Measurements from ENCODE around the gene LSR. TPM values are rescaled to one million over a fixed set of nuclear protein-coding genes. Genes with fewer than 3 reads are reported as not detected.

LSR gene
- total RNA-seq, 6 experiments from 2014 or later = 96.6 to 138 (median 112) TPM

DNA sequence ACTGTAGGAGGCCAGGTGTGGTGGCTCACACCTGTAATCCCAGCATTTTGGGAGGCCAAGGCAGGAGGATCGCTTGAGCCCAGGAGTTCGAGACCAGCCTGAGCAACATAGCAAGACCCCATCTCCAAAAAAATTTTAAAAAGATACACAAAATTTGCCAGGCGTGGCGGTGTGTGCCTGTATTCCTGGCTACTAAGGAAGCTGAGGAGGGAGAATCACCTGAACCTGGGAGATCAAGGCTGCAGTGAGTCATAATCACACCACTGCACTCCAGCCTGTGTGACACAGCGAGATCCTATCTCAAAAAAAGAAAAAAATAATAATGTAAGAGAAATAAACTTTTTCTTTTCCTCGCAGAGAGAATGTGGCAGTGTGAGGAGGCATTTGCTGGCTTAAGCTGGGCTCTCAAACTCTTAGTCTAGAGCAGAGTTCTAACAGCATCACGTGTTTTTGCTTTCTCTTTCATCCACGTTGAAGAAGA lies 41.4 kb upstream of the LSR start:
- Histone ChIP-seq H3K4me3 (no peak overlapping the region), H3K9me3 (no peaks in the 10 kb centered on the region), H3K36me3 (no peaks in the 10 kb centered on the region), H3K4me1 (no peaks in the 10 kb centered on the region), H3K27ac (no peak overlapping the region), H3K27me3 (no peaks in the 10 kb centered on the region)
- 80% methylated on average over 7 of the region's 8 CpGs for WGBS (ENCODE audit: insufficient coverage, low coverage, low lambda C conversion rate, missing lambda C conversion rate)
- ATAC-seq = no peak
- DNase-seq = no peak
- intact Hi-C loops (cut with DNase I) = no loop called here
- TF ChIP-seq, protein P1, sequence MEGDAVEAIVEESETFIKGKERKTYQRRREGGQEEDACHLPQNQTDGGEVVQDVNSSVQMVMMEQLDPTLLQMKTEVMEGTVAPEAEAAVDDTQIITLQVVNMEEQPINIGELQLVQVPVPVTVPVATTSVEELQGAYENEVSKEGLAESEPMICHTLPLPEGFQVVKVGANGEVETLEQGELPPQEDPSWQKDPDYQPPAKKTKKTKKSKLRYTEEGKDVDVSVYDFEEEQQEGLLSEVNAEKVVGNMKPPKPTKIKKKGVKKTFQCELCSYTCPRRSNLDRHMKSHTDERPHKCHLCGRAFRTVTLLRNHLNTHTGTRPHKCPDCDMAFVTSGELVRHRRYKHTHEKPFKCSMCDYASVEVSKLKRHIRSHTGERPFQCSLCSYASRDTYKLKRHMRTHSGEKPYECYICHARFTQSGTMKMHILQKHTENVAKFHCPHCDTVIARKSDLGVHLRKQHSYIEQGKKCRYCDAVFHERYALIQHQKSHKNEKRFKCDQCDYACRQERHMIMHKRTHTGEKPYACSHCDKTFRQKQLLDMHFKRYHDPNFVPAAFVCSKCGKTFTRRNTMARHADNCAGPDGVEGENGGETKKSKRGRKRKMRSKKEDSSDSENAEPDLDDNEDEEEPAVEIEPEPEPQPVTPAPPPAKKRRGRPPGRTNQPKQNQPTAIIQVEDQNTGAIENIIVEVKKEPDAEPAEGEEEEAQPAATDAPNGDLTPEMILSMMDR (IDR thresholded peaks at IDR 0.05) = no peak
- TF ChIP-seq POLR2A (IDR thresholded peaks at IDR 0.05) = no peak

DNA sequence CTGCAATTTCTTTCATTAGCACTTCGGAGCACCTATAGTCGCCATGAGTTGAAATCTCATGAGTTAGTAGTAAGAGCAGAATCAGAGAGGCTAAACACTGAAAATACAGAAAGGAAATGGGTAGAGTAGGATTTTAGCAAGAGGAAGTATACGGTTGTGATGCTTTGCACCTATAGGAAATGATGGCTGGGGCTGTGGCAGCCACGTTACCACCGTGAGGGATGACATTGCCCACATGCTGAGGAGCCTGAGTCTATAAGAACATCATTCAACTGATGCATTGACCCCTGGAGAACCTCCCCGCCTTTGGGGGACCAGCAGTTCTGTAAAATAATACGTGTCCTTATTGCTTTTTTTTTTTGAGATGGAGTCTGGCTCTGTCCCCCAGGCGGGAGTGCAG lies 40.7 kb upstream of the LSR start:
- 57% methylated on average over 4 of the region's 8 CpGs for WGBS (ENCODE audit: insufficient coverage, low coverage, low lambda C conversion rate, missing lambda C conversion rate)
- Histone ChIP-seq H3K9me3 (no peaks in the 10 kb centered on the region), H3K27me3 (no peaks in the 10 kb centered on the region), H3K36me3 (no peaks in the 10 kb centered on the region), H3K4me1 (no peaks in the 10 kb centered on the region), H3K4me3 (no peak overlapping the region), H3K27ac (no peak overlapping the region)
- ATAC-seq (no peak), DNase-seq (peak in 1 of 3 donors; percentile 16)
- TF ChIP-seq, protein P1 (IDR thresholded peaks at IDR 0.05) = no peak
- TF ChIP-seq POLR2A (IDR thresholded peaks at IDR 0.05) = no peak
- intact Hi-C loops (cut with DNase I) = no loop called here

DNA sequence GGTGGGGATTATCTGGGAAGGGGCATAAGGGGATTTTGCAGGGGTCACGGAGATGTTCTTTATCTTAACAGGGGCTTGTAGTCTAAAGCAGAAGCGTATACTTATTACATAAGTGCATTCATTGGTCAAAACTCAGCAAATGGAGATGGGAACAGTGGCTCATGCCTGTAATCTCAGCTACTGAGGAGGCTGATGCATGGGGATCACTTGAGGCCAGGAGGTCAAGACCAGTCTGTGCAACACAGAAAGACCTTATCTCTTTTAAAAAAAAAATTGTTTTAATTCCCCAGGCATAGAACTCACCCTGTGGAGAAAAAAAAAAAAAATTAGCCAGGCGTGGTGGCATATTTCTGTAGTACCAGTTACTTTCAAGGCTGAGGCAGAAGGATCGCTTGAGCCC lies 39.2 kb upstream of the LSR start:
- intact Hi-C loops (cut with DNase I) = no loop called here
- ATAC-seq (no peak), DNase-seq (peak in 1 of 3 donors; percentile 6)
- Histone ChIP-seq H3K36me3 (no peaks in the 10 kb centered on the region), H3K27me3 (no peaks in the 10 kb centered on the region), H3K9me3 (no peaks in the 10 kb centered on the region), H3K4me3 (no peak overlapping the region), H3K4me1 (no peaks in the 10 kb centered on the region), H3K27ac (no peak overlapping the region)
- TF ChIP-seq, protein P1 (IDR thresholded peaks at IDR 0.05) = no peak
- no peak for TF ChIP-seq POLR2A (IDR thresholded peaks at IDR 0.05)
- 85% methylated on average over 4 of the region's 4 CpGs for WGBS (ENCODE audit: insufficient coverage, low coverage, low lambda C conversion rate, missing lambda C conversion rate)

- peak; percentile 46 to 62 (median 57) for DNase-seq
- intact Hi-C loops (cut with DNase I) = no loop called here
- H3K27ac ChIP-seq = peak overlapping the region; percentile 13 to 58 (median 51)
Observed at GRCh38 chr19:35211545-35212230, 37.1 kb upstream of the LSR start.

More at GRCh38 chr19:35211545-35212230, 37.1 kb upstream of the LSR start:
- H3K27me3 ChIP-seq = no peaks in the 10 kb centered on the region
- no peaks in the 10 kb centered on the region for H3K4me1 ChIP-seq
- ATAC-seq = peak; percentile 55 to 72 (median 68)
- H3K9me3 ChIP-seq = no peaks in the 10 kb centered on the region
- WGBS (ENCODE audit: insufficient coverage, low coverage, low lambda C conversion rate, missing lambda C conversion rate) = 38% methylated on average over 3 of the region's 7 CpGs
- H3K4me3 ChIP-seq = no peak overlapping the region
- TF ChIP-seq, protein P1 (IDR thresholded peaks at IDR 0.05) = no peak
- peak; percentile 42 for TF ChIP-seq POLR2A (IDR thresholded peaks at IDR 0.05)
- no peaks in the 10 kb centered on the region for H3K36me3 ChIP-seq
